CD4-positive, alpha-beta T cell treated with Interleukin-21 for 1 hour (primary cell): Measurements from ENCODE around the gene PSMB2.
"Not testable (repeated sequence)": the region's sequence is repeated elsewhere in the genome, so short reads cannot be mapped to it uniquely, and the experiment has no call there.

Source experiments
- DNase-seq: peaks from one replicate; pipeline ENCODE4 v3.0.0-alpha.2; 2020

The PSMB2 gene

GRCh38 chr1:35641233-35641866 lies at the start of gene PSMB2:
TSS of gene PSMB2 (minus strand) at chr1:35641526. CDS start at chr1:35641432, 94 bp downstream.
- peak; percentile 96 for DNase-seq

- no peak for DNase-seq
These were observed 49.8 kb upstream of the PSMB2 start for GRCh38 chr1:35691080-35691479.

GRCh38 chr1:35690103-35690502 lies 48.8 kb upstream of the PSMB2 start:
- not testable (repeated sequence) for DNase-seq

GRCh38 chr1:35688161-35688560 lies 46.8 kb upstream of the PSMB2 start:
- no peak for DNase-seq

GRCh38 chr1:35683012-35683411 lies 41.7 kb upstream of the PSMB2 start:
- no peak for DNase-seq

- DNase-seq: no peak
These were observed 38.9 kb upstream of the PSMB2 start for GRCh38 chr1:35680271-35680670.

GRCh38 chr1:35675773-35676172 lies 34.4 kb upstream of the PSMB2 start:
- no peak for DNase-seq

GRCh38 chr1:35674111-35674510 lies 32.8 kb upstream of the PSMB2 start:
- no peak for DNase-seq

- no peak for DNase-seq
These were observed 30.8 kb upstream of the PSMB2 start for GRCh38 chr1:35672116-35672515.

- DNase-seq: no peak
These were observed 27.2 kb upstream of the PSMB2 start for GRCh38 chr1:35668506-35668905.

GRCh38 chr1:35666916-35667315 lies 25.6 kb upstream of the PSMB2 start:
- DNase-seq: no peak

- no peak for DNase-seq
These were observed 24.9 kb upstream of the PSMB2 start for GRCh38 chr1:35666216-35666615.

- DNase-seq: no peak
These were observed 22.1 kb upstream of the PSMB2 start for GRCh38 chr1:35663434-35663833.

GRCh38 chr1:35661474-35661795 lies 20.1 kb upstream of the PSMB2 start:
- no peak for DNase-seq

GRCh38 chr1:35660581-35661473 lies 19.5 kb upstream of the PSMB2 start:
- DNase-seq: no peak

- no peak for DNase-seq
These were observed 18.3 kb upstream of the PSMB2 start for GRCh38 chr1:35659589-35659988.

GRCh38 chr1:35657851-35658250 lies 16.5 kb upstream of the PSMB2 start:
- DNase-seq: no peak

- no peak for DNase-seq
These were observed 15.5 kb upstream of the PSMB2 start for GRCh38 chr1:35656863-35657232.

GRCh38 chr1:35656148-35656862 lies 15.0 kb upstream of the PSMB2 start:
- no peak for DNase-seq

- DNase-seq: no peak
These were observed 13.9 kb upstream of the PSMB2 start for GRCh38 chr1:35655196-35655595.

- no peak for DNase-seq
These were observed 9.1 kb upstream of the PSMB2 start for GRCh38 chr1:35650416-35650815.

GRCh38 chr1:35646043-35646442 lies 4.7 kb upstream of the PSMB2 start:
- no peak for DNase-seq

- no peak for DNase-seq
These were observed 2.9 kb upstream of the PSMB2 start for GRCh38 chr1:35644204-35644603.

GRCh38 chr1:35642471-35642955 lies 1.2 kb upstream of the PSMB2 start:
- DNase-seq: peak; percentile 15
